Measurements from ENCODE around the gene FERMT3.
A peak's percentile ranks its signal among the peaks of the same experiment; 100 is the strongest.
"Not testable (repeated sequence)": the region's sequence is repeated elsewhere in the genome, so short reads cannot be mapped to it uniquely, and the experiment has no call there.

Gene FERMT3

GRCh38 chr11:64243236-64243854, 36.8 kb downstream of the FERMT3 start:
- Histone ChIP-seq H3K9me3 (ENCODE audit: control insufficient read depth, low read length) (no peaks in the 10 kb centered on the region), H3K36me3 (ENCODE audit: control insufficient read depth, insufficient read depth, low read length) (no peaks in the 10 kb centered on the region), H3K4me3 (ENCODE audit: low read length) (no peak overlapping the region), H3K27me3 (ENCODE audit: control insufficient read depth, insufficient read depth, low read length) (no peaks in the 10 kb centered on the region), H3K9ac (ENCODE audit: low read length) (no peak overlapping the region), H3K4me1 (ENCODE audit: control insufficient read depth, insufficient read depth, low read length) (peaks cover 54% of the 10 kb centered on the region)

DNA sequence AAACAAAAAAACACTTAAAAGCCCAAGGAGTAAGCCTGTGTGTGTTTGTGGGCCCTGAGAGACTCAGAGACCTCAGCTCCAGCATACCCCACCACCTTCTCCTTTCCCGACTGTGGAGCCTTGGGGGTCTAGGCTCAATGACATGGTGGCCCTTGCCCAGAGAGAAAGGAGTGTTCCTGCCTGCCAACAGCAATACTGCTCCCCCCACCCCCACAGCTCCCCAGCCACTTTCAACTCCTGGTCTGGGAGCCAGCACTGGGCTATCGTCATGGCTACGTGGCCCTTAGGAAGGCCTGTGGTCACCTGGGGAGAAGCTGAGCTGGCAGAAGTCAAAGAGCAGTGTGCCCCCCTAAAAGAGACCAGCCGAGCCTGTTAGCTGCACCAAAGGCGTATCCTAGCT, 37.6 kb downstream of the FERMT3 start:
- no peak overlapping the region for H3K4me3 ChIP-seq (ENCODE audit: low read length)
- no peaks in the 10 kb centered on the region for H3K36me3 ChIP-seq (ENCODE audit: control insufficient read depth, insufficient read depth, low read length)
- H3K9me3 ChIP-seq (ENCODE audit: control insufficient read depth, low read length) = no peaks in the 10 kb centered on the region
- H3K27me3 ChIP-seq (ENCODE audit: control insufficient read depth, insufficient read depth, low read length) = no peaks in the 10 kb centered on the region
- H3K9ac ChIP-seq (ENCODE audit: low read length) = peak overlapping the region; percentile 28
- peaks cover 46% of the 10 kb centered on the region for H3K4me1 ChIP-seq (ENCODE audit: control insufficient read depth, insufficient read depth, low read length)

- H3K27me3 ChIP-seq (ENCODE audit: control insufficient read depth, insufficient read depth, low read length) = no peaks in the 10 kb centered on the region
- H3K9me3 ChIP-seq (ENCODE audit: control insufficient read depth, low read length) = no peaks in the 10 kb centered on the region
- peaks cover 37% of the 10 kb centered on the region for H3K4me1 ChIP-seq (ENCODE audit: control insufficient read depth, insufficient read depth, low read length)
- H3K9ac ChIP-seq (ENCODE audit: low read length) = peak overlapping the region; percentile 73
- no peak overlapping the region for H3K4me3 ChIP-seq (ENCODE audit: low read length)
- no peaks in the 10 kb centered on the region for H3K36me3 ChIP-seq (ENCODE audit: control insufficient read depth, insufficient read depth, low read length)
Observed at GRCh38 chr11:64244966-64245365, 38.4 kb downstream of the FERMT3 start.

DNA sequence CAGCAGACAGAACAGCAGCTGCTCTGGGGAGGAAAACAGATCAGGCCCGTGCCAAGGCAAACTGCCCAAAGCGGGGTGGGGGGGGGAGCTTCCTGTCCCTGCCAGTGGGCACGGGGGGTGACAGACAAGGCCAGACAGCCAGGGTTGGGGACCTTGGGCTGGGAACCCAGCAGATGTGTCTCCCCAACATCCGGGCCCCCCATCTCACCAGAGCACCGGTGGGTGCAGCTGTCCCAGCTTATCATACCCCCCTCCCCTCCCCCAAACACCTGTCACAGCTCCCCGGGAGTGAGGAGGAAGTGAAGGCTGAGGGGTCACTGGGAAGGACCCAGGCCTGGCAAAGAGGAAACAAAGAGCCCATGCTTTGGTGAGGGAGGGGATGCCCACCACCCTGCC, 38.9 kb downstream of the FERMT3 start:
- Histone ChIP-seq H3K4me3 (ENCODE audit: low read length) (peak overlapping the region; percentile 82), H3K4me1 (ENCODE audit: control insufficient read depth, insufficient read depth, low read length) (peaks cover 34% of the 10 kb centered on the region), H3K27me3 (ENCODE audit: control insufficient read depth, insufficient read depth, low read length) (peaks cover under 1% of the 10 kb centered on the region), H3K9ac (ENCODE audit: low read length) (peak overlapping the region; percentile 73), H3K36me3 (ENCODE audit: control insufficient read depth, insufficient read depth, low read length) (no peaks in the 10 kb centered on the region), H3K9me3 (ENCODE audit: control insufficient read depth, low read length) (no peaks in the 10 kb centered on the region)

DNA sequence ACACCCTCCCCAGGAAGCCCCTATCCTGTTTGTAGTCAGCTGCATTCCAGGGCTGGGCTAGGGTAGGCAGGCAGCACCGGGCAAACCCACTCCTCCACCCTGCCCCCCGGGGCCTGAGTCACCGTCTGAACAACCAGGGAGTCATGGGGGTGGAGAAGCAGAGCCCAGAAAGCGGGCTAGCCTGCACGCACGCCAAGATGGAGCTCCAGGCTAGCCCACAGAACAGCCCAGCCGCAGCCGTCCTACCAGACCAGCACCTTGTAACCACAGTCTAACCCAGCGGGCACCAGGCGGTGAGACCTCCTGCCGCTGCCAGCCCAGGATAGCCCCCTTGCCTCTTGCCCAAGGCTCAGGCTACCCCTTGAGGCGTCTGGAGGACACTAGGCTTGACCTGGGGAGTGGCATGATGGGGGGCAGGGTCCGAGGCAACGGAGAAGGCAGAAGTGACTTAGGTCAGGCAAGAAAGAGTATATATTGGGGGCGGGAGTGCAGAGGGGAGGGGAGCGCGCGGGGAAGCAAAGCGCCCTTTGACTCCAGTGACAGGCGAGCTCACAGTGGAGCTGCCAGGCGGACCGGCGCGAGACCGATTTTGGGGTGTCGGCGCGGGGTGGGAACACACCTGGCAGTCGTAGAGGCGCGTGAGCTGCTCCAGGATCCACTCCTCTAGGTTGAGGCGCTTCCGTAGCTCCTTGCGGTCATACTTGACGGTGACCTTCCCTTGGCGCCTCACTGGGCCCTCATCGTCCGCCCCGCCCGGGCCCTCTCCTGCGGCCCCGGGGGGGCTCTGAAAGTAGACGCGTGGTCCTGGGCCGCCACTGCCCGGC, 39.5 kb downstream of the FERMT3 start:
- H3K4me1 ChIP-seq (ENCODE audit: control insufficient read depth, insufficient read depth, low read length) = peaks cover 37% of the 10 kb centered on the region
- H3K36me3 ChIP-seq (ENCODE audit: control insufficient read depth, insufficient read depth, low read length) = no peaks in the 10 kb centered on the region
- no peaks in the 10 kb centered on the region for H3K9me3 ChIP-seq (ENCODE audit: control insufficient read depth, low read length)
- peak overlapping the region; percentile 82 for H3K4me3 ChIP-seq (ENCODE audit: low read length)
- H3K9ac ChIP-seq (ENCODE audit: low read length) = peak overlapping the region; percentile 73
- peaks cover 5% of the 10 kb centered on the region for H3K27me3 ChIP-seq (ENCODE audit: control insufficient read depth, insufficient read depth, low read length)

DNA sequence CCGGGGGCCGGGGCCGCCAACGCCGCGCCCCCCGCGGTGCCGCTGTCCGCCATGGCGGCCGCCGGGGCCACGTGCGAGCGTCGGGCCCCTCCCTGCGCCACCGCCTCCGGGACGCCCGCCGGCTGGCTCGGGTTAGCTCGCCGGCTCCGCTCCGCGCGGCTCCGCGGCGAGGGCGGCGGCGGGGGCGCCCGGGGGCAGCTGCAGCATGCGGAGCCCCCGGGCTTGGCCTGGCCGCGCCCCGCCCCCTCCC, 40.0 kb downstream of the FERMT3 start:
- H3K9me3 ChIP-seq (ENCODE audit: control insufficient read depth, low read length); H3K4me3 ChIP-seq (ENCODE audit: low read length); H3K9ac ChIP-seq (ENCODE audit: low read length); H3K27me3 ChIP-seq (ENCODE audit: control insufficient read depth, insufficient read depth, low read length); H3K36me3 ChIP-seq (ENCODE audit: control insufficient read depth, insufficient read depth, low read length): not testable (repeated sequence)
- H3K4me1 ChIP-seq (ENCODE audit: control insufficient read depth, insufficient read depth, low read length) = peaks cover 38% of the 10 kb centered on the region

- Histone ChIP-seq H3K9me3 (ENCODE audit: control insufficient read depth, low read length) (no peaks in the 10 kb centered on the region), H3K9ac (ENCODE audit: low read length) (peak within 1 kb of the TSS; percentile 73), H3K4me3 (ENCODE audit: low read length) (peak within 1 kb of the TSS; percentile 91), H3K4me1 (ENCODE audit: control insufficient read depth, insufficient read depth, low read length) (peaks cover 39% of the 10 kb centered on the region), H3K27me3 (ENCODE audit: control insufficient read depth, insufficient read depth, low read length) (peaks cover 5% of the 10 kb centered on the region), H3K36me3 (ENCODE audit: control insufficient read depth, insufficient read depth, low read length) (no peaks in the 10 kb centered on the region)
Observed at GRCh38 chr11:64246871-64247728, 40.6 kb downstream of the FERMT3 start, which contains the start of gene PPP1R14B. Gene PPP1R14B, minus strand, starts transcription at chr11:64246943. Its CDS starts 270 bp downstream, at chr11:64246673.

GRCh38 chr11:64247729-64248531, 41.4 kb downstream of the FERMT3 start:
- no peaks in the 10 kb centered on the region for H3K9me3 ChIP-seq (ENCODE audit: control insufficient read depth, low read length)
- no peaks in the 10 kb centered on the region for H3K36me3 ChIP-seq (ENCODE audit: control insufficient read depth, insufficient read depth, low read length)
- H3K4me1 ChIP-seq (ENCODE audit: control insufficient read depth, insufficient read depth, low read length) = peaks cover 39% of the 10 kb centered on the region
- peak overlapping the region; percentile 91 for H3K4me3 ChIP-seq (ENCODE audit: low read length)
- peaks cover 5% of the 10 kb centered on the region for H3K27me3 ChIP-seq (ENCODE audit: control insufficient read depth, insufficient read depth, low read length)
- no peak overlapping the region for H3K9ac ChIP-seq (ENCODE audit: low read length)

DNA sequence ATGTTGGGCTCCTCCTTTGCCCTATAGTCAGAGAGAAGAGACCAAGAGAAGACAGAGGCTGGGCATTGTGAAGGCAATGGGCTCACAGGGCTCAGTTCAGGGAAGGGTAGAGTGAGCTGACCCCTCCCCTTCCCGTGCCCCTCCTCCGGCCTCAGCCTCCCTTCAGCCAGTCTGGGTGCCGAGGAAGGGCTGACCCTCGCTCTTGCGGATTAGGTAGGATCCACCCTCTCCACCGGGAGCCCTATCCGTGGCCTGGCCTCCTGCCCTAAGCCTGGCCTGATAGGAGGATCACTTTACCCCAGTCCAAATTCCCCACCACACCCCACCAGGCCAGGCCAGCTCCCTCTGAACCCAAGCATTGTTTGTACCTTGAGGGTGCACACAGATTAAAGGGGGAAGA, 42.1 kb downstream of the FERMT3 start:
- H3K9me3 ChIP-seq (ENCODE audit: control insufficient read depth, low read length) = no peaks in the 10 kb centered on the region
- H3K4me1 ChIP-seq (ENCODE audit: control insufficient read depth, insufficient read depth, low read length) = peaks cover 44% of the 10 kb centered on the region
- H3K36me3 ChIP-seq (ENCODE audit: control insufficient read depth, insufficient read depth, low read length) = no peaks in the 10 kb centered on the region
- H3K4me3 ChIP-seq (ENCODE audit: low read length) = no peak overlapping the region
- peaks cover 5% of the 10 kb centered on the region for H3K27me3 ChIP-seq (ENCODE audit: control insufficient read depth, insufficient read depth, low read length)
- H3K9ac ChIP-seq (ENCODE audit: low read length) = no peak overlapping the region

- no peaks in the 10 kb centered on the region for H3K9me3 ChIP-seq (ENCODE audit: control insufficient read depth, low read length)
- peaks cover 47% of the 10 kb centered on the region for H3K4me1 ChIP-seq (ENCODE audit: control insufficient read depth, insufficient read depth, low read length)
- no peak overlapping the region for H3K4me3 ChIP-seq (ENCODE audit: low read length)
- no peak overlapping the region for H3K9ac ChIP-seq (ENCODE audit: low read length)
- peaks cover 5% of the 10 kb centered on the region for H3K27me3 ChIP-seq (ENCODE audit: control insufficient read depth, insufficient read depth, low read length)
- H3K36me3 ChIP-seq (ENCODE audit: control insufficient read depth, insufficient read depth, low read length) = no peaks in the 10 kb centered on the region
Observed at GRCh38 chr11:64249038-64249437, 42.5 kb downstream of the FERMT3 start.

DNA sequence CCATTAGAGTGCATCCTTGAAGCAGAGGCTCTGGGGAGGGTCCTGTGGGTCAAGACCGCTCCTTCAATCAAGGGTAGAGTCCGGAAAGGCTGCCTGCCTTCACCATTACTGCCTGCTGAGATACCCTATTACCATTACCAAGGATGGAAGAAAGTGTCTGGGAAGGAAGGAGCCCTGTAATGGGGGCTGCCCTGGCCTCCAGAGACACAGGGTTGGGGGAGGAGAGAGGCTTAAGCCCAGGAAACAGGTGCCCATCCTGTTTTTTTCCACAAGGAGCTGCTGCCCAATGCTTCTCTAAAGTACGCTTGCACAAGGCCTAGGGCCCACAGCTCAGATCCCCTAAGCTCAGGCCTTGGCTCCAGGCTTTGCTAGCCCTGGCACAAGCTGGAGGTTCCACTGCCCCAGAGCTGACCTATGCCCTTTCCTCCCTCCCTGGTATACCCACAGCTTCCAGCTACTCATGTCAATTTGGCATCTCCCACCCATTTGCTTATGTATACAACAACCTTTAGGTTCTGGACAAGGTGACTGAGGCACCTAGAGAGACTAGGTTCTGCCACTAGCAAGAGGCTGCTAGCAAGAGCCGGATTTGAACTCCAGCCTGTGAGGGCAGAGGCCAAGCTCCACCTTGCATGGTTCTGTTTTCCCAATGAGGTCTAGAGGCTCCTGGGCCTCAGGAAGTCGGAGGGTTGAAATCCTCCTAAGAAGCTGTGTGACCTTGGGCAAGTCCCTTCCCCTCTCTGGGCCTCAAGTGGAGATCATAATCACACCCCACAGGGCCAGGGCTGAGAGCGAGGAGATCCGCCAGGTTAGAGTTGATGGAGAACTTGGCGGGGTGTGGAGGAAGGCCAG, 43.3 kb downstream of the FERMT3 start:
- H3K4me3 ChIP-seq (ENCODE audit: low read length) = no peak overlapping the region
- peaks cover 2% of the 10 kb centered on the region for H3K36me3 ChIP-seq (ENCODE audit: control insufficient read depth, insufficient read depth, low read length)
- H3K4me1 ChIP-seq (ENCODE audit: control insufficient read depth, insufficient read depth, low read length) = peaks cover 47% of the 10 kb centered on the region
- H3K9ac ChIP-seq (ENCODE audit: low read length) = no peak overlapping the region
- peaks cover 5% of the 10 kb centered on the region for H3K27me3 ChIP-seq (ENCODE audit: control insufficient read depth, insufficient read depth, low read length)
- no peaks in the 10 kb centered on the region for H3K9me3 ChIP-seq (ENCODE audit: control insufficient read depth, low read length)

Measured in mucosa of stomach (tissue), 1 donor.